NCI-H460 (cell line): ENCODE results near the gene ZNF714. TPM values are rescaled to one million over a fixed set of nuclear protein-coding genes. Genes with fewer than 3 reads are reported as not detected.

Source experiments
- DNase-seq: peaks from one replicate; pipeline ENCODE4 v3.0.0-alpha.2; 2016; ENCODE audit warnings: low read depth; ENCODE audit errors: extremely low read depth
- polyA plus RNA-seq: library from polyadenylated mRNA; depleted of rRNA; stranded (reverse); fragments of >200 nt; gene quantifications from 2 replicates; pipeline ENCODE4 v1.2.3, GENCODE V29; 2014; cell fraction: nucleus; rRNA removed
- total RNA-seq: library from RNA; depleted of rRNA; stranded (reverse); fragments of >200 nt; shearing (Covaris generic); gene quantifications from 2 replicates; pipeline ENCODE4 v1.2.3, GENCODE V29; 2014; rRNA removed

The ZNF714 gene
- total RNA-seq = 14.9 and 15.5 TPM in 2 replicates
- 10.7 and 13.8 TPM in 2 replicates for polyA plus RNA-seq

DNA sequence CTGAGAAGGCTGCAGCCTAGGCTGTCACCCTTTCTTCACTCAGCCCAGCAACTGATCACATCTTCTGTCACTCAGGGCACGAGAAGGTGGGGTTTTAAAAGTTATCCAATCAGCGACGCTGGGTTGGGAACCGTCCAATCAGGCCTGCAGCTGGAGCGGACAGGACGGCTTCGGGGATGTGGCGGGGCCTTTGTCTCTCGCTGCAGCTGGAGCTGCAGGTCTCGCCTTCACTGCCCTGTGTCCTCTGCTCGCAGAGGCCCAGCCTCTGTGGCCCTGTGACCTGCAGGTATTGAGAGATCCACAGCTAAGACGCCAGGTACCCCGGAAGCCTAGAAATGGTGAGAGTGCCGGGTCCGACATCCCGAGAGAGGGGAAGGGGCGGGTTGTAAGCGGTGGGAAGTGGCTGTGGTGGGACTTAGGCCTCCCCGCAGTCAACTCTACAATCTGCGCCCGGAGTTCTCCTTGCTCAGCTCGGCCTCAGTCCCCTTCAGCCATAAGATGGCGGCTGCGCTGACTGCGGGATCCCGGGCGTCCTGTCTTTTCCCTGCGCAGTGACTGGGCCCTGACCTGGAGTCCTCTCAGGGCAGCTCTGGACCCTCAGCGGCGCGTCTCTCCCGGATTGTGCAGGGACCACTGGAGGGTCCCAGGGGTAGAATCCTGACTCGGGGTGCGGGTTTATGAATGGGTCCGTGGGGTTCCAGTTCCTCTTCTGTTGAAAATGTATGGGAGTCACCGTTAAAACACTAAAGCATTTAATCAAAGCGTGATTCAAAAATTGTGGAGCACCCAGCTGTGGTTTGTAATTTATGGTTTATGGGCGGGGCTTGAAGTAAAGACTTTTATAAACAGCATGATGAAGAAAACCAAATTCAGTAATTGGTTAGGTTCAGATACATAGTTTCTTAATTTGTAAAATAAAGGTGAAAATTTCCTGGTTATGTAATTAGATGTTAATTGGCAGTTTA is at the start of gene ZNF714:
ZNF714 (plus strand) TSS at position 193 of the 965 bp plus-strand sequence. CDS start 16,066 bp downstream, outside the sequence.
- peak; percentile 91 for DNase-seq

DNA sequence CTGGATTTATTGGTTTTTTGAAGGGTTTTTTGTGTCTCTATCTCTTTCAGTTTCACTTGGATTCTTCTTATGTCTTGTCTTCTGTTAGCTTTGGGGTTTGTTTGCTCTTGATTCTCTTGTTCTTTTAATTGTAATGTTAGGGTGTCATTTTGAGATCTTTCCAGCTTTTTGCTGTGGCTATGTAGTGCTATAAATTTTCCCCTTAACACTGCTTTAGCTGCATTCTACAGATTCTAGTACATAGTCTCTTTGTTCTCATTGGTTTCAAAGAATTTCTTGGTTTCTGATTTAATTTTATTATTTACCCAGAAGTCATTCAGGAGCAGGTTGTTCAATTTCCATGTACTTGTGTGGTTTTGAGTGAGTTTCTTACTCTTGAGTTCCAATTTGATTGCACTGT is 37.0 kb upstream of the ZNF714 start:
- DNase-seq = no peak

DNA sequence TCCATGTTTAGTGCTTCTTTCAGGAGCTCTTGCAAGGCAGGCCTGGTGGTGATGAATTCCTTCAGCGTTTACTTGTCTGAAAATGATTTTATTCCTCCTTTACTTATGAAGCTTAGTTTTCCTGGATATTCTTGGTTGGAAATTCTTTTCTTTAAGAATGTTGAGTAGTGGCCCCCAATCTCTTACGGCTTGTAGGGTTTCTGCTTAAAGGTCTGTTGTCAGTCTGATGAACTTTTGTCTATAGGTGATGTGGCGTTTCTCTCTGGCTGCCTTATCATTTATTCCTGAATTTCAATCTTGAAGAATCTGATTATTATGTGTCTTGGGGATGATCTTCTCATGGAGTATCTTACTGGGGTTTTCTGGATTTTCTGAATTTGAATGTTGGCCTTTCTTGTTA is 35.5 kb upstream of the ZNF714 start:
- DNase-seq = no peak

DNA sequence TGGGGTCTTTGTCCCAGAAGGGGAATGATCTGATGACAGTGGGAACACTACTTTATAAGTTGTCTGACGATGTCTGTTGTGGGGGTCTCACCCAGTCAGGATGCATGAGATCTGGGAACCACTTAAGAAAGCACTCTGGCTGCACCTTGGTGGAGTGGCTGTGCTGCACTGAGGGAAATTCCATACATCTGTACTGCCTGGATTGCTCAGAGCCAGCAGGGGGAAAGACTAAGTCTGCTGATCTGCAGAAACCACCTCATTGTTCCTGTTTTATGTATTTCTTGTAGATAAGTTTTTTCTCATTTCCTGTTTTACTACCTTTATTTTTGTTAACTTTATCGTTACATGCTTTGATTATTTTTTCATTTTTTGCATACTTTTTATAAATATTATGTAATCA is 34.3 kb upstream of the ZNF714 start:
- no peak for DNase-seq

DNA sequence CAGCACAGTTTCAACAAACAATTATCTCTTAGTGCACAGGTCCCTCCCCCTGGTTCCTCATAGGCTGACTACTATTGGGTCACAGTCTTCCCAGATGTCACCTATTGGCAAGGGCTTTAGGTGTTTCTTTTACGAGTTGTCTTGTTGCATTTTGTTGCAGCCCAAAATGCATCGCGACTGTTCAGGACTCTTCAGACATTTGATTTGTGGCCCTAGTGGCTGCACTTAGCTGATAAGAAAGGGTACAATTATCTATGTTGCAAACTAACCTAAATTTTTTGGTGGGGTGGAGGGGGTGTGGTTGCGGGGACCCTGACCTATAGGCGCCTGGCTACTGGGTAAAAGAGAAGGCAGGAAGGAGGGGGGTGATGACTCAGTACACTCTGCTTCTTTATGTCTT is 29.1 kb upstream of the ZNF714 start:
- no peak for DNase-seq

DNA sequence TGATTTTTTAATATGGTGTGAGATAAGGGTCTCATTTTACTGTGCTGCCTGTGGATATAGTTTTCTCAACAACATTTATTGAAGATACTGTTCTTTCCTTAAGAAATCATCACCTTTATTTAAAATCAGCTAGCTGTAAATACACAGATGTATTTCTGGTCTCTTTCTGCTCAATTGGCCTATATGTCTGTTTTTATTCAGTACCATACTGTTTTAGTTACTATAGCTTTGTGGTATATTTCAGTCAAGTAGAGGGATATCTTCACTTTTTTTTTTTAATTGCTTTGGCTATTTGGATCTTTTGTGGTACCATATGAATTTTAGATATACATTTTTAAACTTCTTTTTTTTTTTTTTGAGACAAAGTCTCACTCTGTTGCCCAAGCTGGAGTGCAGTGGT is 16.7 kb upstream of the ZNF714 start:
- no peak for DNase-seq

DNA sequence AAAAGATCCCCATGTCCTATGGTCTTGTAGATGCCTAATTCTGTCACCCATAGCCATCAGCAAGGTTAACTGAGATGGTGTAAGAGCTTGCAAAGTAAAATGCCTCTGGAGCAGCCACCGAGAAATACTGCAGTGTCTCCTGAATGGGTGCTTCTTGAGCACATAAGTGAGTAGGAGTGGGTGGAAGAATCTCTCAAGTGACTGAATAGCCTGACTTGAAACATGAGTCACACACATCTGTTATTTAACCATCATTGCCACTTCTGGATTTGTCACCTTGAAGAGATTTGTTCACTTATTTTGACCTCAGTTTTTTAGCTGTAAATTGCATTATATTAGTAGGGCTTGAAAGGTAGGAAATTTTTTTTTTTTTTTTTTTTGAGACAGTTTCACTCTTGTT is 2.3 kb downstream of the ZNF714 start:
- DNase-seq = no peak

DNA sequence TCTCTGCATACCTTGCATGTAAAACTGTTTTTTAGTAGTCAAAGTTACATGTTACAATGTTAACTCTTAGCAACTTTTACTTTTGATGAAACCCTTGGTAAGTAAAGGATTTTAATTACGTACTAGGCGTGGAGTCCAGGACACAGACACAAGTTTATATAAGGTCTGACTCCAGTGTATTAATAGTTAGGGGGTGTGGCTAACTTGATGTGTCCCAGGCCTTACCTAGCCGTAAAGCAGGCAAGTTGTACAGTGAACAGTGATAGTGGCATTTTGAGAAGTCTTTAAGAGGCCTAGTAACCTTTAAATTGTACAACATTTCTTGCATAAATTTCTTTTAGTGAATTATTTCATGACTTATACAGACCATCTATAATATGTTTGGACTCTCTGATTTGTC is 5.9 kb downstream of the ZNF714 start:
- no peak for DNase-seq

DNA sequence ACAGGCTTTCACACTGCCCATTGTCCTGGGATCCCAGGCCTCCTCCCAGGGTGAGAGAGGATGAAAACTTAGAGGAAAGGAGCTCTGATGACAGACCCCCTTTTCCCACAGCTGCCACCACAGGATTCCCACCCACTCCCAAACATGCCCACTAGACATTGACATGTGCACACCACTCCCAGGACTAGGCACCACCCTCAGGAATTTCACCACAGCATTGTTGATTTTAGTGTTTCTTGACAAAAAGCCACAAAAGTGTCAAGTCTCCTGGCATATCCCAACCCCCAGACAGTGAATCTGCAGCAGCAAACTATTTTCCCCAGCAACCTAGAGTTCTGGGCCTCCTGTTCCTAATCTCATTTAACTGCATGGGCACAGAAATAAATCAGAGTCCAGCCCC is 10.1 kb downstream of the ZNF714 start:
- DNase-seq = no peak

DNA sequence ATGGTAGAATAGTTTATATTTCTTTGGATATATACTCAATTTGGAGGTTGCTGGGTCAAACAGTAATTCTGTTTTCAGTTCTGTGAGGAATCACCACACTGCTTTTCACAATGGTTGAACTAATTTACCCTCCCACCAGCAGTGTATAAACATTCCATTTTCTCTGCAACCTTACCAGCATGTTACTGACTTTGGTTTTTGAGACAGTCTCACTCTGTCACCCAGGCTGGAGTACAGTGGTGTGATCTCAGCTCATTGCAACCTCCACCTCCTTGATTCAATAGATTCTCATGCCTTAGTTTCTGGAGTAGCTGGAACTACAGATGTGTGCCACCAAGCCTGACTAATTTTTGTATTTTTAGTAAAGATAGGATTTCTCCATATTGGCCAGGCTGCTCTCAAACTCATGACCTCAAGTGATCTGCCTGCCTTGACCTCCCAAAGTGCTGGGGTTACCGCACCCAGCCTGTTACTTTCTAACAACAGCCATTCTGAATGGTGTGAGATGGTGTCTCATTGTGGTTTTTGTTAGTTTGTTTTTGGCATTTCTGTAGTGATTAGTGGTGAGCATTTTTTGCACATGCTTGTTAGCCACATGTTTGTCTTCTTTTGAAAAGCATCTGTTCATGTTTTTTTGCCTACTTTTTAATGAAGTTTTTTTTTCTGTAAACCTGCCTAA is 12.5 kb downstream of the ZNF714 start:
- no peak for DNase-seq

DNA sequence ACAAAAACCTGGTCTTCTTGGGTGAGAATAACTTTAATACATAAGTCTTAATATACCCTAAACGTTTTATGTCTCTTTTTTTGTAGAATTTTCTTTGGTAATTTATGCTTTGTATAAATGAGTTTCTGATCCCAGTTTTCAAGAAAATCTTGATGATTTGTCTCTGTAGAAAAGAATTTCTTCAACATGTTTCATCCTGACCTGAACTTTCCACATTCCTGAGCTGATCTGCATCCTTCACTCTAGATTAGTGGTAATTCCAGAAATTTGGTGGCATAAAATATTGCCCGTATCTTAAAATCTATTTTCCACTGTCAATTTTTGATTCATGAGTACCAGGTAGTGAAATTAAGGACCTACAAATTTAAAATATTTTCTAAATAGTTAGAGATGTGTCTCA is 16.3 kb downstream of the ZNF714 start:
- DNase-seq = no peak

DNA sequence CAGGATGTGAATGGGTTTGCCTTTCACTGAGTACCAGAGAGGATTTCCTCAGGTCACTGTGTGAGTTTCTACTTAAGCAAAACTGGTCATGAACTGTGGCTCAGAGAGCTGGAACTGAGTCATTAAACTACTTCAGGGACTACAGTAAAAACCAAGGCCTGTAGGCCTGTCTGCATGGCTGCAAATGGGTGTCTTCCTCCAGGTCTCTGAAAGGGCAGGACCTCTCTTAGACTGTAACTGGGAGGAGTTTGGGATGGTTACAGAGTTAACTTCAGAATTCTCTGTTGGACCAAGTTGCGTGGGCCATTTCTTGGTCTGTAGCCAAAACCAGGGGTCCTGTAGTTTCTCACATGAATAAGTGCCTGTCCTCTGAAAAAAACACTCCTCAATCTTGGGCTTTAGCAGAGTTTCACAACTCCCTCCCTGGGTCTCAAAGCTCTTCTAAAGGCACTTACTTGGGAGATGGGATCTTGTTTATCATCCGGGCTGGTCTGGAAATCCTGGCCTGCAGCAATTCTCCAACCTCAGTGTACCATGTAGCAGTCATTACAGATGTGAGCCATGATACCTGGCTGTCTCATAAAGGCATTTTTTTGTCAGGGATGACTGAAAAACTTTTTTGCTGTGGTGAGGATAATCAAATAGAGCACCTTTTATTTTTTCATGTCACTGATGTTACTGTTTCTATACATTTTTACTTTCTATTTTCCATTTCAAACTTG is 19.7 kb downstream of the ZNF714 start:
- no peak for DNase-seq

DNA sequence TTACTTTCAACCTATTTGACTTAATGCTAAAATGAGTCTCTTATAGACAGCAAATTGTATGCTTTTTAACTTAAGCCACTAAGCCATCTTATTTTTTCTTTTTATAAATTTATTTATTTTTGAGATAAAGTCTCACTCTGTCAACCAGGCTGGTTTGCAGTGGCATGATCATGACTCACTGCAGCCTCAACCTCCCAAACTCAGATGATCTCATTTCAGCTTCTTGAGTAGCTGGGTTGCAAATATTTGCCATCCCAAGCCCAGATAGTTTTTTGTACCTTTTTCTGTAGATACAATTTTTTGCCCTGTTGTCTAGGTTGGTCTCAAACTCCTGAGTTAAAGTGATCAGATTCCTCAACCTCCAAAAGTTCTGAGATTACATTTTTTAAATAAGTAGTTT is 27.1 kb downstream of the ZNF714 start:
- no peak for DNase-seq

DNA sequence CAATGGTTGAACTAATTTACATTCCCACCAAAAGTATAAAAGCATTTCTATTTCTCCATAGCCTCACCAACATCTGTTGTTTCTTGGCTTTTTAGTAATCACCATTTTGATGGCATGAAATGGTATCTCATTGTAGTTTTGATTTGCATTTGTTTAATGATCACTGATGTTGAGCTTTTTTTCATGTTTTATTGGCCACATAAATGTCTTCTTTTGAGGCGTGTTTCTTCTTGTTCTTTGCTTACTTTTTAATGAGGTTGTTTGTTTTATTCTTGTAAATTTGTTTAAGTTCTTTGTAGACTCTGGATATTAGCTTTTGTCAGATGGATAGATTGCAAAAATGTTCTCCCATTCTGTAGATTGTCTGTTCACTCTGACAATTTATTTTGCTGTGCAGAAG is 28.2 kb downstream of the ZNF714 start:
- no peak for DNase-seq

DNA sequence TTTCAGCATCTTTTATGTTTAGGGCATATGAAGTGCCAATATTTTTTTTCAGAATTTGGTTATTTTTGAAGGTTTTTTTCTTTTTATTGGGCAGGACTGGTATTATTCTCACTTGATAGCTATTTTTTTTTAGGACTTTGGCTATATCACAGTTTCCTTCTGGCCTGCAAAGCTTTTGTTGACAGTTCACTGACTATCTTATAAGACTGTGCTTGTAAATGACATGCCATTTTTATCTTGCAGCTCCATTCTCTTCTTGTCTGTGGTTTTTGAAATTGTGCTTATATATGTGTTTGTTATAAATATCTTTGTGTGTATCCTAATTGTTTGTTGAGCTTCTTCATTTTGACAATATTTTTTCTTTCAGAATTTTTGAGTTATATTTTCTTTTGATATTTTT is 33.4 kb downstream of the ZNF714 start:
- DNase-seq = no peak

DNA sequence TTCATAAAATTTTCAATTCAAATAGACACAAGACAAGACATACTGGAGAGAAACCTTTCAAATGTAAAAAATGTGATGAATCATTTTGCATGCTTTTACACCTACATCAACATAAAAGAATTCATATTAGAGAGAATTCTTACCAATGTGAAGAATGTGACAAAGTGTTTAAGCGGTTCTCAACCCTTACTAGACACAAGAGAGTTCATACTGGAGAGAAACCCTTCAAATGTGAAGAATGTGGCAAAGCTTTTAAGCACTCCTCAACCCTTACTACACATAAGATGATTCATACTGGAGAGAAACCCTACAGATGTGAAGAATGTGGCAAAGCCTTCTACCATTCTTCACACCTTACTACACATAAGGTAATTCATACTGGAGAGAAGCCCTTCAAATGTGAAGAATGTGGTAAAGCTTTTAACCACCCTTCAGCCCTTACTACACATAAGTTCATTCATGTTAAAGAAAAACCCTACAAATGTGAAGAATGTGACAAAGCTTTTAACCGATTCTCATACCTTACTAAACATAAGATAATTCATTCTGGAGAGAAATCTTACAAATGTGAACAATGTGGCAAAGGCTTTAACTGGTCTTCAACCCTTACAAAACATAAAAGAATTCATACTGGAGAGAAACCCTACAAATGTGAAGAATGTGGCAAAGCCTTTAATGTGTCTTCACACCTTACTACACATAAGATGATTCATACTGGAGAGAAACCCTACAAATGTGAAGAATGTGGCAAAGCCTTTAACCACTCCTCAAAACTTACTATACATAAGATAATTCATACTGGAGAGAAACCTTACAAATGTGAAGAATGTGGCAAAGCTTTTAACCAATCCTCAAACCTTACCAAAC is 35.3 kb downstream of the ZNF714 start:
- DNase-seq = no peak

DNA sequence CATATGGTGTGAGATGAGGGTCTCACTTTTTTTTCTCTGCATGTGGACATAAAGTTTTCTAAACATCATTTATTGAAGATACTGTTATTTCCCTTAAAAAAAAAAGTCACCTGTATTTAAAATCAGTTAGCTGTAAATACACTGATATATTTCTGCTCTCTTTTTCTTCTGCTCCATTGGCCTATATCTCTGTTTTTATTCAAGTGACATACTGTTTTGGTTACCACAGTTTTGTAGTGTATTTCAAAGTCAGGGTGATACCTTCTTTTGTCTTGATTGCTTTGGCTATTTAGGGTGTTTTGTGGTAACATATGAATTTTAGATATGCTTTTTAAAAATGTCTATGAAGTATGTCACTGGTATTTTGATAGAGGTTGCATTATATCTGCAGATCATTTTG is 44.1 kb downstream of the ZNF714 start:
- no peak for DNase-seq

DNA sequence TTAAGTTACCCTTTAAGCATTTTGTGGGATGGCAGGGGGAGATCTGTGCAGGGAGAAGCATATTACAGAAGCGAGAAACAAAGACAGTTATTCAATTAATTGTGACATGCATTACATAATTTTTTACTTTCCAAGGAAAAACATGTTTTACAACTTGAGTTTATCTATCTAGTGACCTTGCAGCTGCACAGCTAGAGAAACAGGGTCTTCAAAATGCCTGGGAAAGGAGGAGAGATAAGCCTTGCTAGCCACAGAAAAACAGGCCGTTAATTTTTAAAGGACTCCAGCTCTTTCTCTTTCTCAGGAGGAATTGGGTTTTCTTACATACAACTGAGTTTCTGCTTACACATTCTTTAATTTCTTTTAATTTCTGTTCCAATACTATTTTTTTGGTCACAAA is 45.0 kb downstream of the ZNF714 start:
- DNase-seq = no peak

DNA sequence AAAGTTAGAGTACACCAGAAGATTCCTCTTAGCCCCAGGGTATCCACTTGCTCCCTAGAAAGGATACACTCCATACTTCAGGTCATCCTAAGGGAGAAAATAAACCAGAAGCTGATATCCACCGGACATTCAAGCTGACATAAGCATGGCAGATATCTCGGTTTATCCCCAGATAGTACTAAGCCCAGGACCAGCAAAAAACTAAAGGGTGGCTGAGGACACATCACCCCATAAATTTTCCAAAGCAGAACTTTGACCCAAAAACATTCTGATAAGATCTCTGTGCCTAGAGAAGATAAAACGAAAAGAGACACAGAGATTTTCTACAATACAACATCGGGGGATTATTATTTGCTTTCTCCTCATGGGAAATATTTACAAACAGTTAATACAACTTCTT is 45.9 kb downstream of the ZNF714 start:
- DNase-seq = no peak
